Psoas muscle (tissue), 8 donors: ENCODE results near the gene POLR2E. TPM values are rescaled to one million over a fixed set of nuclear protein-coding genes. Genes with fewer than 3 reads are reported as not detected.

Experiments
- ATAC-seq, 4 donors: fragments of 200-7000 bp; cut with Tn5 transposase; one replicate each; pipeline ENCODE4 v1.9.1; 2020; ENCODE audit warnings: moderate library complexity in 3 of 4, mild to moderate bottlenecking in 2 of 4
- DNase-seq, 2 donors: peaks; one replicate each; pipeline ENCODE4 v3.0.0-alpha.2; 2020
- H3K27ac ChIP-seq: fragments of 200-600 bp; one replicate; pipeline ENCODE4 v1.8.0; 2022
- H3K27me3 ChIP-seq, 3 donors: fragments of 200-600 bp in 1 of 3; one replicate each; pipeline versions ENCODE4 v1.6.1 to v1.8.0; 2013 to 2022; ENCODE audit warnings: low read length in 2 of 3, mild to moderate bottlenecking in 2 of 3, moderate library complexity in 1 of 3; ENCODE audit not compliant: insufficient read depth in 3 of 3
- H3K36me3 ChIP-seq, 2 donors: fragments of 200-600 bp in 1 of 2; one replicate each; pipeline versions ENCODE4 v1.6.1 to v1.8.0; 2013 to 2022; ENCODE audit warnings: low read depth in 1 of 2, mild to moderate bottlenecking in 1 of 2, moderate library complexity in 1 of 2; ENCODE audit not compliant: insufficient read depth in 1 of 2
- H3K4me1 ChIP-seq: fragments of 200-600 bp; one replicate; pipeline ENCODE4 v1.8.0; 2022
- H3K4me3 ChIP-seq: fragments of 200-600 bp; one replicate; pipeline ENCODE4 v1.8.0; 2022; ENCODE audit warnings: mild to moderate bottlenecking
- H3K9me3 ChIP-seq: fragments of 200-600 bp; one replicate; pipeline ENCODE4 v1.8.0; 2022
- CTCF ChIP-seq: fragments of 200-600 bp; IDR thresholded peaks from one replicate; pipeline ENCODE4 v1.8.0; 2022; ENCODE audit warnings: antibody characterized with exemption
- WGBS, 3 donors: extraction: QIAGEN DNeasy Blood & Tissue Kit; methylation state at CpG; one replicate each; pipeline versions ENCODE4 v1.1.6 to v1.1.7; 2013; 5-methylcytosine and 5-hydroxymethylcytosine counted together
- intact Hi-C, 2 donors: fragments of 100-400 bp; cut with DNase I; formaldehyde crosslinking; loops; one replicate each; pipeline versions ENCODE4 v1.11.0 to v1.14.2; 2022
- polyA plus RNA-seq, 3 donors: library from polyadenylated mRNA; stranded (reverse); fragments of 200-250 nt; gene quantifications; one replicate each; pipeline ENCODE4 v1.2.3, GENCODE V29; 2013
- total RNA-seq, 4 donors: library from RNA; stranded (reverse); fragmentation: NEBNext Ultra II Directional in 2 of 4; extraction: Animal tissue kit (Norgen Biotek cat#: 25700) in 2 of 4; gene quantifications; one replicate each; pipeline versions ENCODE4 v1.2.1 to v1.2.4, GENCODE V29; 2021 to 2023
- donor health status: healthy with polysubstance abuse.
- donor health status: DM: no; HTN: no; CAD: no; lungs with moderate emphysema.
- donor health status: Bipolar disorder and iron deficiency.
- donor health status: healthy.
- donor health status: DM: yes; HTN: yes; CAD: no.
- donor health status: DM: no; HTN: no; CAD: no.
- donor health status: DM: no; HTN: no; CAD: no.
- donor health status: DM: yes; HTN: yes; CAD: no.

The POLR2E gene
- total and polyA plus RNA-seq, 7 donors = 133 to 243 (median 147) TPM

- Histone ChIP-seq H3K27me3 (no peaks in the 10 kb centered on the region), H3K27ac (no peak overlapping the region), H3K36me3 (peaks cover 0 to 35% of the 10 kb centered on the region in 2 donors), H3K4me3 (no peak overlapping the region), H3K4me1 (peaks cover 14% of the 10 kb centered on the region), H3K9me3 (no peaks in the 10 kb centered on the region)
- ATAC-seq (no peak), DNase-seq (peak in 1 of 2 donors; percentile 10)
- WGBS, 3 donors = 85 to 92% (median 91%) methylated on average over 33 of the region's 33 CpGs
- no peak for TF ChIP-seq CTCF
- intact Hi-C loops = no loop called here
Observed at GRCh38 chr19:1046117-1046626, 49.0 kb downstream of the POLR2E start.

GRCh38 chr19:1045247-1045603, 50.0 kb downstream of the POLR2E start:
- no peak for TF ChIP-seq CTCF
- peak; percentile 20 to 64 for DNase-seq

GRCh38 chr19:1042689-1043511, 52.3 kb downstream of the POLR2E start:
- no peaks in the 10 kb centered on the region for H3K27me3 ChIP-seq
- H3K36me3 ChIP-seq = peaks cover 0 to 35% of the 10 kb centered on the region in 2 donors
- peak overlapping the region; percentile 82 for H3K27ac ChIP-seq
- peaks cover 32% of the 10 kb centered on the region for H3K4me1 ChIP-seq
- ATAC-seq (no peak), DNase-seq (peak; percentile 25 to 64)
- H3K9me3 ChIP-seq = no peaks in the 10 kb centered on the region
- H3K4me3 ChIP-seq = peak overlapping the region; percentile 74
- intact Hi-C loops = loop anchor here (5.0 kb wide), 1 partner anchor 49 kb away; no protein-coding TSS in a partner anchor
- no peak for TF ChIP-seq CTCF
- 47 to 56% (median 53%) methylated on average over 23 of the region's 23 CpGs for WGBS, 3 donors

More at GRCh38 chr19:1045247-1045603, 50.0 kb downstream of the POLR2E start:
- Histone ChIP-seq H3K36me3 (peaks cover 0 to 35% of the 10 kb centered on the region in 2 donors), H3K4me3 (no peak overlapping the region), H3K27me3 (no peaks in the 10 kb centered on the region), H3K4me1 (peaks cover 22% of the 10 kb centered on the region), H3K9me3 (no peaks in the 10 kb centered on the region), H3K27ac (no peak overlapping the region)
- intact Hi-C loops = no loop called here
- WGBS, 3 donors = 79 to 84% (median 83%) methylated on average over 10 of the region's 10 CpGs
- ATAC-seq = peak in 1 of 4 donors; percentile 10

GRCh38 chr19:1041835-1042685, 53.1 kb downstream of the POLR2E start:
- H3K4me3 ChIP-seq = peak overlapping the region; percentile 74
- no peak for TF ChIP-seq CTCF
- ATAC-seq = peak; percentile 44 to 76 (median 48)
- H3K27me3 ChIP-seq = no peaks in the 10 kb centered on the region
- DNase-seq = peak; percentile 83 to 88
- H3K27ac ChIP-seq = peak overlapping the region; percentile 82
- H3K9me3 ChIP-seq = no peaks in the 10 kb centered on the region
- intact Hi-C loops = loop anchor here (5.0 kb wide), 1 partner anchor 50 kb away; no protein-coding TSS in a partner anchor
- H3K4me1 ChIP-seq = peaks cover 32% of the 10 kb centered on the region
- 21 to 33% (median 24%) methylated on average over 36 to 43 of the region's 43 CpGs for WGBS, 3 donors
- H3K36me3 ChIP-seq = peaks cover 0 to 28% of the 10 kb centered on the region in 2 donors
